Inferior parietal cortex (tissue), 1 donor: ENCODE measurements around the gene ERICH6.

Source experiments
- DNase-seq: peaks from one replicate; pipeline ENCODE4 v3.0.0-alpha.2; 2016; ENCODE audit errors: extremely low spot score

Gene ERICH6

DNA sequence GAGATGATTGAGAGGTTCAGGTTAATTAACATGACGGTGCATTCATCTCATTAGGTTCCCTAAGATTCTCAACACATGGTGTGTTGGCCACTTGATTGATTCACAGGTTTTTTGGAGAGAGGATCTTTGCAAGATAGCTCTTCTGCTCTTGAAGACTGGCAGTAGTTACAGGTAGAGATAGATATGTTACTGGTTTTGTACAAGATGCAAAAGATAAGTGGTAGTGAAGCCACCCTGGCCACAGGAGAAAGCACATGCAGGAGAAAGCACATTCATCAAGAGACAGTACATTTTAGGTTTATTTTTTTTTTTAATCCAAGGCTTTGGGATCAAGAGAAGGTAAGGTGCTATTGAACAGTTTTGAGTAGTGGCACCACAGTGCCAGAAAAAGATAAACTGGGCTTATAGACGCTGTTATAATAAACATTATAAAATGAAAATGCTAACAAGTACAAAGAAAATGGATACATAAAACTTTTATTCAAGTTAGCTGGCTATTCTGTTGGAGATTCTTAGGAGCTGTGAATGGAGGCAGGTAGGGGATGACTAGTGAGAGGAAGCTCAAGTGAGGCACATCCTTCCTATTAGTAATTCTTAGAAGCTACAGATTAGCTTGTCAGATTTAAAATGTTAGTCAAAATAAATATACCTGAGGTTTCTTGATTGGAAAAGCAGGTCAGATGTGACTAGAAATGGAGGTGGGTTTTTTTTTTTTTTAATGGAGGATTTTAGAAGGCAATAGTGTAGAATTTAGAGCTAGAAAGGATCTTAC, 89.8 kb downstream of the ERICH6 start:
- DNase-seq: no peak

DNA sequence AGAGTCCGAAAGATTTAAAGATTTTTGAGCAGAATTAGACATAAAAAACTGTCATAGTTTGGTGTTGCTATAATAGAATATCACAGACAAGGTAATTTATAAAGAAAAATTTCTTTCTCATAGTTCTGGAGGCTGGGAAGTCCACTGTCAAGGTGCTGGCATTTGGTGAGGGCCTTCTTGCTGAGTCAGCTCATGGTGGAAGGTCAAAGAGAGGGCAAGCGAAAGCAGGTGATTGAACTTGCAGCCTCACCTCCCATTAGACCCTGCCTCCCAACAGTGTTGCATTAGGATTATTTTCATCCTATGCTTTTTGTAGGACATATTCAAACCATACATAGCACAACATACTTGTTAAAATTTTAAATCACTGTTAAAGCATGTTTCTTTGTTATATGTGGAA, 90.7 kb downstream of the ERICH6 start:
- DNase-seq: no peak

DNA sequence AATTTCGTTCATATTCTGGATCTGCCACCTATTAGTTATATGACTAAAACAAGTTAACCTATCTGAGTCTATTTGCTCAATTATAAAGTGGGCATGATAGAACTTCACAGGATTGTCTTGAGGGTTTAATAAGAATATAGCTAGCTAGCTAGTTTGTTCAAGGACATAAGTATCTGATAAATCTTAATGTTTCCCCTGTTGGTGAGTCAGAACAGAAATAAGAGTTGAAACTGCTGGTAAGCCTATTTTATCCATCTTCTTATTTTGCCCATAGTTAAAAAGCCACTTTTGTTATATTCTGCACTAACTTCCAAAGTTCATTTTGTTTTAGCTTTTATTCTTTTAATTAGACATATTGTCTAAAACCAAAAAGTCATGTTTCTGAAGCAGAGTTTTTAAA, 91.2 kb downstream of the ERICH6 start:
- DNase-seq: no peak

- DNase-seq: no peak
Observed at GRCh38 chr3:150611666-150612065, 92.1 kb downstream of the ERICH6 start.

- no peak for DNase-seq
Observed at GRCh38 chr3:150610785-150611184, 92.9 kb downstream of the ERICH6 start.

DNA sequence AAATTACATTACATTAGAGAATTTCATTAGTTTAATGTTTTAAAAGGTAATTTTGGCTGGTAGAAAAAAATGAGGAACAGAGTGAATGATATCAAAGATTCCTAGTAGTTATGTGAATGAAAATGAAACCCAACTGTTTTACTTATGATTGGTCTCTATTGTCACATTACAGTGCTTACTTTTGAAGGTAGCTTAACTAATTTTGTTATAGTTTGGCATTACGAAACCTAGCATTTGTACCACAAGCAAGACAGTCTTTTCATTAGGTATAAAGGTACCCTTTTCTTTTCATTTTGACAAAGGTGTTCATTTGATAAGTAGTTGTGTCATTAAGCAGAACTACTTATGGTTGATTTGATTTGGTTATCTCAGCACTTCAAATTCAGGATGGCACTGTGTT, 93.7 kb downstream of the ERICH6 start:
- no peak for DNase-seq
